GM12878 (cell line): Measurements from ENCODE around the gene KTN1. TPM values are rescaled to one million over a fixed set of nuclear protein-coding genes. Genes with fewer than 3 reads are reported as not detected.

Source experiments
- ATAC-seq: fragments of 200-7000 bp; cut with Tn5 transposase; 3 replicates; pipeline ENCODE4 v1.9.1; 2020; ENCODE audit warnings: mild to moderate bottlenecking, moderate library complexity
- BruUV-seq: library from RNA; stranded (reverse); fragments of 400-500 nt; replicated peaks from 2 replicates; lab custom pipeline; 2021; lab: Mats Ljungman, UMichigan
- CTCF ChIA-PET: fragments of 300-600 bp; sonication (Branson Sonifier 250); formaldehyde crosslinking; extraction: SDS; loops from one replicate; lab custom pipeline; 2021; ENCODE audit warnings: inconsistent platforms; lab: Yijun Ruan, JAX
- POLR2A ChIA-PET: fragments of 350-600 bp; formaldehyde crosslinking; extraction: SDS; loops from one replicate; lab custom pipeline; 2021; ENCODE audit warnings: inconsistent platforms; lab: Charles Lee
- RAD21 ChIA-PET: fragments of 300-600 bp; sonication (Branson Sonifier 250); formaldehyde crosslinking; loops from one replicate; lab custom pipeline; 2023; ENCODE audit warnings: antibody characterized with exemption; ENCODE audit not compliant: unreplicated experiment; lab: Charles Lee
- SMC1A ChIA-PET: fragments of 300-600 bp; sonication (Branson Sonifier 250); formaldehyde crosslinking; loops from one replicate; lab custom pipeline; 2023; ENCODE audit not compliant: unreplicated experiment, uncharacterized antibody; lab: Charles Lee
- DNase-seq: peaks from one replicate; pipeline ENCODE4 v3.0.0-alpha.2; 2011; ENCODE audit warnings: low read depth, low spot score
- FAIRE-seq: peaks from 3 replicates; lab custom pipeline; 2011; peaks lifted over from hg19 to GRCh38; lab: Jason Lieb, UNC
- H2AFZ ChIP-seq: 2 replicates; pipeline ENCODE4 v1.6.0; 2011; ENCODE audit warnings: low read depth, low read length, control low read depth; ENCODE audit not compliant: control insufficient read depth
- H3K27ac ChIP-seq: 2 replicates; pipeline ENCODE4 v1.5.1; 2011; ENCODE audit warnings: control low read depth; ENCODE audit not compliant: control insufficient read depth, insufficient read depth
- H3K27me3 ChIP-seq, 2 experiments: replicated peaks in 1 of 2; 2 replicates each; pipeline versions ENCODE4 v1.6.0 to v1.6.1; 2011; ENCODE audit warnings: low read length in 1 of 2; ENCODE audit not compliant: control insufficient read depth in 2 of 2, insufficient read depth in 2 of 2
- H3K36me3 ChIP-seq, 2 experiments: 2 replicates each; pipeline ENCODE4 v1.5.1; 2011; ENCODE audit warnings: low read length in 1 of 2; ENCODE audit not compliant: control insufficient read depth in 2 of 2, insufficient read depth in 2 of 2
- H3K4me1 ChIP-seq: 2 replicates; pipeline ENCODE4 v1.6.1; 2011; ENCODE audit warnings: mild to moderate bottlenecking, low read length, moderate library complexity, mixed read lengths; ENCODE audit not compliant: control insufficient read depth, insufficient read depth
- H3K4me2 ChIP-seq: 2 replicates; pipeline ENCODE4 v1.6.0; 2011; ENCODE audit warnings: control low read depth; ENCODE audit not compliant: control insufficient read depth, insufficient read depth
- H3K4me3 ChIP-seq: fragments of 200-600 bp; sonication (generic); 2 replicates; pipeline ENCODE4 v1.5.1; 2016
- H3K79me2 ChIP-seq: 2 replicates; pipeline ENCODE4 v1.6.0; 2011; ENCODE audit warnings: low read length; ENCODE audit not compliant: control insufficient read depth, insufficient read depth
- H3K9ac ChIP-seq: 2 replicates; pipeline ENCODE4 v1.8.0; 2011; ENCODE audit warnings: low read length, control low read depth, mixed read lengths; ENCODE audit not compliant: control insufficient read depth, insufficient read depth
- H3K9me3 ChIP-seq: replicated peaks from 3 replicates; pipeline ENCODE4 v1.5.1; 2011; ENCODE audit warnings: mild to moderate bottlenecking, low read length; ENCODE audit not compliant: control insufficient read depth, insufficient read depth
- H4K20me1 ChIP-seq: 2 replicates; pipeline ENCODE4 v1.6.0; 2011; ENCODE audit not compliant: control insufficient read depth, insufficient read depth
- ASH2L ChIP-seq: fragments of 300-600, 200-600 bp; sonication (generic); IDR thresholded peaks from 2 replicates; pipeline ENCODE4 v1.6.1; 2017; ENCODE audit warnings: low read depth, mild to moderate bottlenecking, borderline replicate concordance
- ATF2 ChIP-seq: IDR thresholded peaks from 2 replicates; pipeline ENCODE4 v1.6.1; 2012; ENCODE audit warnings: low read length, inconsistent platforms
- BMI1 ChIP-seq: fragments of 450-650 bp; IDR thresholded peaks from 2 replicates; pipeline ENCODE4 v1.6.1; 2016; ENCODE audit warnings: mild to moderate bottlenecking, moderate library complexity, borderline replicate concordance
- ETV6 ChIP-seq, 2 experiments: fragments of 450-650 bp in 1 of 2; IDR thresholded peaks in 1 of 2; conservative IDR thresholded peaks in 1 of 2; 2 replicates each; pipeline ENCODE4 v1.6.1; 2014; ENCODE audit warnings: antibody characterized with exemption in 1 of 2, borderline replicate concordance in 1 of 2, low read depth in 1 of 2, mild to moderate bottlenecking in 1 of 2, moderate library complexity in 1 of 2
- IRF4 ChIP-seq: IDR thresholded peaks from 2 replicates; pipeline ENCODE4 v1.6.1; 2011; ENCODE audit warnings: low read depth, low read length
- NR2C1 ChIP-seq: fragments of 450-650 bp; IDR thresholded peaks from 2 replicates; pipeline ENCODE4 v1.6.1; 2017; ENCODE audit warnings: antibody characterized with exemption, mild to moderate bottlenecking, moderate library complexity
- POLR2A ChIP-seq: IDR thresholded peaks from 2 replicates; pipeline ENCODE4 v1.6.1; 2011; ENCODE audit warnings: low read depth, mild to moderate bottlenecking, low read length
- SIN3A ChIP-seq: IDR thresholded peaks from 2 replicates; pipeline ENCODE4 v1.6.1; 2012; ENCODE audit warnings: low read depth, low read length, improper control_type of control experiment
- SUZ12 ChIP-seq: fragments of 200-600 bp; sonication (generic); IDR thresholded peaks from one replicate; pipeline ENCODE4 v1.6.1; 2018; ENCODE audit warnings: antibody characterized with exemption, mild to moderate bottlenecking; ENCODE audit not compliant: unreplicated experiment
- WGBS: methylation state at CpG from one replicate; pipeline ENCODE4 v1.1.6; 2016; ENCODE audit warnings: low lambda C conversion rate; ENCODE audit not compliant: insufficient replicate concordance, insufficient coverage; ENCODE audit errors: missing lambda C conversion rate; 5-methylcytosine and 5-hydroxymethylcytosine counted together
- in situ Hi-C: fragments of 300-500 bp; cut with MboI; formaldehyde crosslinking; loops from 9 replicates; pipeline ENCODE4 v1.14.3; 2018; ENCODE audit warnings: mixed read lengths
- intact Hi-C: fragments of 100-400 bp; cut with micrococcal nuclease; formaldehyde crosslinking; loops from one replicate; pipeline ENCODE4 v1.14.2; 2022; ENCODE audit not compliant: unreplicated experiment
- polyA plus RNA-seq, 11 experiments: library from polyadenylated mRNA; depleted of rRNA in 4 of 11; unstranded in 6 of 11; stranded (reverse) in 5 of 11; fragments of >200 nt; fragmentation: Nextera tagmentation in 4 of 11; fragmentation: Illumina TruSeq in 1 of 11; extraction: Ambion mirVana in 4 of 11; extraction: Trizol in 1 of 11; gene quantifications; 1 replicate in 1 of 11; 2 replicates in 10 of 11; pipeline versions ENCODE4 v1.2.1 to v1.2.3, GENCODE V29; 2011 to 2016; ENCODE audit warnings: inconsistent platforms in 2 of 11, missing spikeins in 2 of 11, low read depth in 1 of 11
- total RNA-seq, 4 experiments: library from RNA; depleted of rRNA in 3 of 4; stranded (reverse); fragments of >200 nt in 3 of 4; fragmentation: Illumina TruSeq in 1 of 4; extraction: Trizol in 1 of 4; gene quantifications; 2 replicates each; pipeline versions ENCODE4 v1.2.1 to v1.2.3, GENCODE V29; 2013 to 2021
- TF ChIP-seq, protein P1 (sequence below): IDR thresholded peaks from 2 replicates; pipeline ENCODE4 v1.6.1; 2012; ENCODE audit warnings: low read depth, low read length, improper control_type of control experiment
- TF ChIP-seq, protein P2 (sequence below): fragments of 450-650 bp; formaldehyde crosslinking; IDR thresholded peaks from 2 replicates; pipeline ENCODE4 v1.4.0; 2022; ENCODE audit warnings: mild to moderate bottlenecking, moderate library complexity

Gene KTN1
- total and polyA plus RNA-seq, 10 of the 15 experiments (the other 5 are each of a cell fraction or from before 2014, with no cell fraction given), result 50.6 to 154 (median 84.2) TPM

GRCh38 chr14:55638665-55639064 lies 58.7 kb downstream of the KTN1 start:
- H3K36me3 ChIP-seq, result peaks cover 3 to 19% of the 10 kb centered on the region in 2 experiments
- no peaks in the 10 kb centered on the region for H3K79me2 ChIP-seq
- no peak overlapping the region for H3K27ac ChIP-seq
- intact Hi-C loops (no loop called here), in situ Hi-C loops (no loop called here)
- no peak overlapping the region for H3K4me3 ChIP-seq
- no peaks in the 10 kb centered on the region for H3K4me1 ChIP-seq
- TF ChIP-seq IRF4 (no peak), ASH2L (no peak), ETV6 (conservative IDR thresholded peaks at IDR 0.05 in 1 of 2, IDR thresholded peaks at IDR 0.05 in 1 of 2; ENCODE audit: borderline replicate concordance in 1 of 2, low read depth in 1 of 2) (no peak), SUZ12 (no peak), NR2C1 (no peak), SIN3A (no peak), BMI1 (no peak), ATF2 (no peak), POLR2A (no peak)
- TF ChIP-seq, protein P1, sequence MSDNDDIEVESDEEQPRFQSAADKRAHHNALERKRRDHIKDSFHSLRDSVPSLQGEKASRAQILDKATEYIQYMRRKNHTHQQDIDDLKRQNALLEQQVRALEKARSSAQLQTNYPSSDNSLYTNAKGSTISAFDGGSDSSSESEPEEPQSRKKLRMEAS, result no peak
- TF ChIP-seq, protein P2, sequence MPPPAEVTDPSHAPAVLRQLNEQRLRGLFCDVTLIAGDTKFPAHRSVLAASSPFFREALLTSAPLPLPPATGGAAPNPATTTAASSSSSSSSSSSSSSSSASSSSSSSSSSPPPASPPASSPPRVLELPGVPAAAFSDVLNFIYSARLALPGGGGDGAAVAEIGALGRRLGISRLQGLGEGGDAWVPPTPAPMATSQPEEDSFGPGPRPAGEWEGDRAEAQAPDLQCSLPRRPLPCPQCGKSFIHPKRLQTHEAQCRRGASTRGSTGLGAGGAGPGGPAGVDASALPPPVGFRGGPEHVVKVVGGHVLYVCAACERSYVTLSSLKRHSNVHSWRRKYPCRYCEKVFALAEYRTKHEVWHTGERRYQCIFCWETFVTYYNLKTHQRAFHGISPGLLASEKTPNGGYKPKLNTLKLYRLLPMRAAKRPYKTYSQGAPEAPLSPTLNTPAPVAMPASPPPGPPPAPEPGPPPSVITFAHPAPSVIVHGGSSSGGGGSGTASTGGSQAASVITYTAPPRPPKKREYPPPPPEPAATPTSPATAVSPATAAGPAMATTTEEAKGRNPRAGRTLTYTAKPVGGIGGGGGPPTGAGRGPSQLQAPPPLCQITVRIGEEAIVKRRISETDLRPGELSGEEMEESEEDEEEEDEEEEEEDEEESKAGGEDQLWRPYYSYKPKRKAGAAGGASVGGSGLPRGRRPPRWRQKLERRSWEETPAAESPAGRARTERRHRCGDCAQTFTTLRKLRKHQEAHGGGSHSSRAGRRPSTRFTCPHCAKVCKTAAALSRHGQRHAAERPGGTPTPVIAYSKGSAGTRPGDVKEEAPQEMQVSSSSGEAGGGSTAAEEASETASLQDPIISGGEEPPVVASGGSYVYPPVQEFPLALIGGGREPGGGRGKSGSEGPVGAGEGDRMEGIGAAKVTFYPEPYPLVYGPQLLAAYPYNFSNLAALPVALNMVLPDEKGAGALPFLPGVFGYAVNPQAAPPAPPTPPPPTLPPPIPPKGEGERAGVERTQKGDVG (CRISPR knock-in tag), result no peak
- no peak for DNase-seq
- no peak for ATAC-seq
- 83% methylated on average over 1 of the region's 1 CpG for WGBS
- no peak for FAIRE-seq
- H4K20me1 ChIP-seq, result no peaks in the 10 kb centered on the region
- no TSS peak for BruUV-seq
- H3K9ac ChIP-seq, result no peak overlapping the region
- H3K9me3 ChIP-seq, result no peaks in the 10 kb centered on the region
- POLR2A ChIA-PET, result no interaction called here
- SMC1A ChIA-PET, result interaction anchor here (1.1 to 2.0 kb wide), 7 partner anchors 12 to 836 kb away, joined by 3 to 7 read pairs (median 4); no protein-coding TSS in a partner anchor
- no peaks in the 10 kb centered on the region for H3K27me3 ChIP-seq
- H3K4me2 ChIP-seq, result no peak overlapping the region
- RAD21 ChIA-PET, result interaction anchor here (0.6 to 1.0 kb wide), 3 partner anchors 20 to 192 kb away, joined by 3 to 6 read pairs (median 4); no protein-coding TSS in a partner anchor
- CTCF ChIA-PET, result interaction anchor here (1.0 to 1.7 kb wide), 2 partner anchors 19 to 192 kb away, joined by 5 to 6 read pairs; no protein-coding TSS in a partner anchor
- H2AFZ ChIP-seq, result no peak overlapping the region
